Measurements from ENCODE around the gene NME5.

Gene NME5

DNA sequence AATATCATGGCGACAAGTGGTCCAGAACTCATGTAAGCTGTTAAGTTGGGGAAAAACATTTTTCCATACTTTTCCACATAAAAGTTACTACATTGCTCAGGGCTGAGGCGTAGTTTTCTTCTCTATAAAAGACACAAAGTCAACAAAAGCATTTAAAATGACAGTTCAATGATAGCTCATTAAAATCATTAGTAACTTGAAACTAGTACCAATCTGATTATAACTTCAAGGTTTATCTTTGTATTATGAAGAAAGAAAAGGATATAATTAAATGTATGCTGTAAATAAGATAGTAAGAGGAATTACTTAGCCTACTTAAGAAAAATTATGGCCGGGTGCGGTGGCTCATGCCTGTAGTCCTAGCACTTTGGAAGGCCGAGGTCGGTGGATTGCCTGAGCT is 9.9 kb downstream of the NME5 start:
- no peak for DNase-seq

DNA sequence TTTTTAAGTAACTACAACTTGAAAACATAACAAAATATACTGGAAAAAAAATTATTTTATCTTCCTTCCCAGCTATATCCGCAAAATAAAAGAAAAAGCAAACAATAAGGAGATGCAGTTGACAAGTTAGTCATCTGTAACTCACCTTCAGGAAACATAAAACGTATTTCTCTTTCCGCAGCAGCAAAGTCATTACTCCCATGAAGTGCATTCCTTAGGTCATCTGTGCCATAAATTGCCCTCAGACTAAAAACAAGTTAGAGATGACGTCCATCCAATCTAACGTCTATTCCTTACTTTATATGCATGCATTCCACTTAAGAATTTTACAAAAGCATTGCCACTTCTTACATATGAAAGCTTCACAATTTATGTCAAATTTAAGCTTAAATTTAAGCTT is 10.9 kb downstream of the NME5 start:
- no peak for DNase-seq

DNA sequence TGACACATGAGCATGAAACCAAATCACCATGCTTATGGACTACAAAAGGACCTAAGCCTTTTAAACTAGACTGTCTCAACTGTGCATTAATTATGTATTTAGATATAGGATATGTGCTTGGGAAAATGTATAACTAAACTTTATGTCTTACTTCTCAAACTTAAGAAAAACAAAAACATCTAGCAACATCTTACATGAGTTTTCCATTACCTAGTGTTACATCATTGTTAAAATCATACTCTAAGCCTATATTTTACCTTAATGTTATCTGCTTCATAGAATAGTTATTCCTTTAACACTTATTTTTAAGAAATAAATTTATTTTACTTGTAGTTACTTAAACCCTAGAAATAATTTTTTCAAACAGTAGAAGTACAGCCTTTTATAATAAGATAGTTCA is 24.0 kb downstream of the NME5 start:
- DNase-seq = no peak

DNA sequence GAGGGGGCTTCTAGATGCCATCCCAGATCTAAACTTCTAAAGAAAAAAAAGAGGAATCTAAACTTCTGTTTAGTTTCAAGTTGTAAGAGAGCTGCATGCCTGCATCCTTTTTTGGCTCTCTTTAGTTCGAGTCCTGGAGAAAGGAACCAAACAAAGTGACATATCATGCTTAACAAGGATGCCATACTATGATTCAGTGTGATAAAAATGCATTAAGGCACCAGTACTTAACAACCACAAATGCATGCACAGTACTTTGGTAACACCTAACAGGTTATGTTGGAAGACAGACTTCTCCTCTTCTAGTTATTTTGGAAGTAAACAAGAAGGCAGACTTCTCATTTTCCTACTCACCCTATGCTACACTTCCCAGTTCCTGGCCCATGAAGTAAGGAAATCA is 27.3 kb downstream of the NME5 start:
- DNase-seq = no peak

DNA sequence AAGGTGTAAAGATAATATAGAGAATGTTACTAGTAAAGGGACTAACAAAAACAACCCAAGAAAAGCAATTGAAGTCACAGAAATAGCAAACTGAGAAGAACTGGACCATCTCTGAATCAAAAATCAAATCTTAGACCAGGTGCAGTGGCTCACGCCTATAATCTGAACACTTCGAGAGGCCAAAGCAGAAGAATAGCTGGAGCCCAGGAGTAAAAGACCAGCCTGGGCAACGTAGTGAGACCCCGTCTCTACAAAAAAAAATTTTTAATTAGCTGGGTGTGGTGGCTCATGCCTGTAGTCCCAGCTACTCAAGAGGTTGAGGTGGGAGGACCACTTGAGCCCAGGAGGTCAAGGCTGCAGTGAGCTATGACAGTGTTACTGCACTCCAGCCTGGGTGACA is 28.0 kb downstream of the NME5 start:
- DNase-seq = no peak

DNA sequence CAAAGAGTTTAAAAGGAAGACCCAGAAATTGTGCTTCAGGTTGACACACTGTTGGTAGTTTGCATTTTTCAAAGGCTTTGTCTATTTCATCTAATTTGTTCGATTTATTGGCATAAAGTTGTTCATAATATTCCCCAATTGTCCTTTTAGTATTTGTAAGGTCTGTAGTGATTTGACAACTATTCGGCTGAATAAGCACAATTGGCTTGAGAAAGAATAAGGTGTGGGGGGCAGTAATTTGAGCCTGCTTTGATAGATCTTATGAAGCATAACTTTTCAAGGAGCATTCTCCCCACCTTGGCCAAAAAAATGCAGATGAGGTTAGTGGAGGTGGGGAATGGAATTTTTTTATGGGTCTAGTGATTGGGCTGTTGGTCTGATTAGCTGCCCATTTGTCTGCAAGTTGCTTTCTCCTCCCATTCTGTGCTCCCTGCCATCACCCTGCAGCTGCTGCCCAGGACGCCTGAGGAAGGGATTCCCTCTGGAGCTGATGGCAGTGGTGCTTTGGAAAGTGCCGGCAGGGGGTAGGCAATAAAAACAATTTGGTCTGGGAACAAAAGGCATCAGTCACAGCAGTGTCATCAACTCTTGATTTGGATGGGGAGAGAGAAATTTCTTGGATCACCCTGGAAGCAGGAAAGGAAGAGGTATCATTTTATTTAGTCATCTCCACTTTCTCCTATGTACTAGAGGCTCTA is 28.8 kb downstream of the NME5 start:
- DNase-seq = no peak

DNA sequence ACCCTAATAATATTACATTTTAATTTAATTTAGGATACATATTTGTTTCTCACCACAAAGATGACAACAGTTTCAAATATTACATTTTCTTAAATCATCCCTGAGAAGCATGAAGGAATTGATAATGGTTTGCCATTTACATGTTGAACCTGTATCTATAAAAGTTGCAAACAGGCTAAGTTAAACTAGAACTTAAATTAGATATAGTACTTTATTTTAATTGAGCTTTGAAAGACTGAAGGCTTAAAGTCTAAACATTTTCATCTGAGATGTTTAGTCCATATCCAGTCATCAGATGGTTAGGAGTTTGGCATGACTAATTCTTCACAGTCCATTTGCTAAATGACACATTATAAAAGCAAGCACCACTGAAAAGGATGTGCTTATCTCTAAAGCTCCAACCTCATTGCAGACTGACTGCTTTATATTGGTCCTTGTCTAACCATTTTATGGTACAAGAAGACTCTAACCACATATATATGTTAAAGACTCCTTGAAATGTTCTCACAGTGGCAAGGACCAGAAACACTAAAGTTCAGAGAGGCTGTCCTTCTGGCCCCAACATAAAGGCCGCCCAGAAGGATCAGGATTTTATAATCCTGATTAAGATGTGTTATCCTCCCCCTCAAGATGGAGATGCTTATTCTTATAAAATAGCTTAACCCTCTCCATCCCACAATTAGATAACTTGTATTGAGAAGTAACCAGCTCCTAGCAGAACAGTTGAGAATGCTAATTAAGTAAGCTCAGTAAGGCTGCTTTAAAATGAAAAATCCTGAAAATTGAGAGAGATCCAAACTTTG is 29.6 kb downstream of the NME5 start:
- DNase-seq = no peak

DNA sequence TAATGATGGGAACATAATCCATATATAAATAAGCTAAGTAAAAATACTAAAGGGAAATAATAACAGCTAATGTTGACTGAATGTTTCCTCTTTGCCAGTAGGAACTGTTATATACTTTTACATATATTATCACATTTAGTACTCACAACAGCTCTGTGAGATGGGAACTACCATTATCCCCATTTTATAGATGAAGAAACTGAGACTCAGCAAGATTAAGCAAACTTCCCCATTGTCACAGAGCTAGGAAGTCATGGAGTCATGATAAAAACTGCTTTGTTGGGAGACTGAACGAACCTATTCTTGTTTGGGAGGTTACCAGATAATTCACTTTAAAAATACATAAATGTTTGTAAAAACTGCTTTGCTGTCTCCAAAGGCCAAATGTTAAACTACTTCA is 32.0 kb downstream of the NME5 start:
- DNase-seq = no peak

DNA sequence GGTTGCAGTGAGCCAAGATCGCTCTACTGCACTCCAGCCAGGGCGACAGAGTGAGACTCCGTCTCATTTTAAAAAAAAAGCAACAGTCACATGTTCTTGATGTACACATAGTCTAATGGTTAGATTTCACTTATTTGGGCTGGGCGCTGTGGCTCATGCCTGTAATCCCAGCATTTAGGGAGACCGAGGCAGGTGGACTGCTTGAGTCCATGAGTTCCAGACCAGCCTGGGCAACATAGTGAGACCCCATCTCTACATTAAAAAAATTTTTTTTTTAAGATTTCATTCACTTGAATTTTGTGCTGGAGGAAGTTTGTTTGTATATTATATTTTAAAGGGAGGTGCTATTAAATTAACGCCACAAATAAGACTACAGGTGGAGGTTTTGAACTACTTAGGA is 33.5 kb downstream of the NME5 start:
- no peak for DNase-seq

DNA sequence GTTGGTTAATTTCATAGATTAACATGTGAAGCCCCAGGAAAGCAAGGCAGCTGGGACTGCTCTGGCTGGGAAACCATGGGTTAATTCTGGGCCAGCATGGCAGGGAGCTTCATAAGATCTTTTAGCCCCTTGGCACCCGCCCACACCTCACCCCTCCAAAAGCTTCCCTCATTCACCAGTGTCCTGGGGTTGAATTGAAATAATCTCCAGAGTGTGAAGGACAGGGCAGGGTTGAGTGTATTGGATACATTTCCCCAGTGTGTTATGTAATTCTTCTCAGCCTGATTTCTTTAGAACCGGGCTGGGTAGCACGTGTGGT is 36.0 kb downstream of the NME5 start:
- DNase-seq = no peak

DNA sequence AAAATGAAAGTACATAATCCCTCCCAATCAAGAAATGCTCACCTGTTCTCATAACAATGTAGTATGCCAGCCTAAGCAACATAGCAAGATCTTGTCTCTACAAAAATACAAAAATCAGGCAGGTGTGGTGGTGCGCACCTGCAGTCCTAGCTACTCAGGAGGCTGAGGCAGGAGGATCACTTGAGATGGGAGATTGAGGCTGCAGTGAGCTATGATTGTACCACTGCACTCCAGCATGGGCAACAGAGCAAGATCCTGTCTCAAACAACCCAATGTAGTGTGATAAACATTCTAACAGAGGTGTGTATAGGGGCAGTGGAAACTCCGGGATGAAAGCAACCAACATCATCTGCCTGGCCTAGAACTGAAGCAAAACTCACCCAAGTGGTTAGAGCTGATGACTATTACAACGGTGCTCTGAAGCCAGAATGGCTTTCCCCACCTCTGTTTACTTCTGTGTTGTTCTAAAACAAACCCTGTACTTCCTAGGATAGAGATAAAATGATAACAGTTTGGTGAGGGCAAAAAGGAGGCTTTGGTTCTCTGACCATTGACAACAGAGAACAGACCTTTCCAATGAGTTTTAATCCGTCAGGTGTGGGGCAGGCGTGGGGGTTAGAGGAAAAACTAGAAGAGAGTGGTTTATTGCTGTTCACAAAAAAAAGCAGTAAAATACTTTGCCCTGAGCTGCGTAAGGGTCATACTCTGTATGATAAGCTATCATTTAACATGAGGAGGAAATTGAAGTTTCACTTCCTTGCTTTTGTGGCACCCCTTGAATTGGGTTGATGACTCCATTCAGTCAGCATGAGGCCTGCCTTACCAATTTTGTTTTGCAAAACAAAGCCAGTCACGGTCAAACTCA is 36.5 kb downstream of the NME5 start:
- peak in 1 of 2 donors; percentile 1 for DNase-seq

DNA sequence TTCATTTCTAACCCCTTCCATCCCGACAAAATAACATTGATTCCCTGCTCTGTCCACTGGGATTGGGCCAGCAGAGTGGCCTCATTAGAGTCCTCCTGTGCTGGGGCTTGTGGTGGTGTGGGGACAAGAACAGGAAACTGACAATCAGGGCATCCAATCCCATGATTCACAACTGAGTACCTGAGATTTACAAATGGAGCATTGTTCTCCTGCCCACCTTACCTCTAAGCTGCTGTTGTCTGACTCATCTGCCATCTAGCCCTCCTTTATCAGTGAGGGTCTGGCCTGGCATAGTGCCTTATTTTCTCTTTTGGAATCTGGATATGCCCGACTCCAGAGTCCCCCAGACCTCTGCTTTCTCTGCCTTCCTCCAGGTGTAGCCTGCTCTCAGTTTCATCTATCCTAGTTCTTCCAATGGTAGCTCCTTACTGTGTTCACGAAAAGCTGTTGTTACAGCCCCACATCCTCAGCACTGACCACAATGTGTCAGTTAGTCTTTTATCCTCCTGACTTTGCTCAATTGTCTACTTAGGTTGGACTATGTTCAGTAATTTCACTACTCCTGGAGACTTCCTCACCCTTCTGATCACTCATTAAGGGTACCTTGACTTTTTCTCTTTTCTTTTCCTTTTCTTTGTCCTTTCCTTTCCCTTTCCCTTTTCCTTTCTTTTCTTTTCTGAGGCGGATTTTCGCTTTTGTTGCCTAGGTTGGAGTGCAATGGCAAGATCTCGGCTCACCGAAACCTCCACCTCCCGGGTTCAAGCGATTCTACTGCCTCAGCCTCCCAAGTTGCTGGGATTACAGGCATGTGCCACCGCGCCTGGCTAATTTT is 42.0 kb downstream of the NME5 start:
- no peak for DNase-seq

DNA sequence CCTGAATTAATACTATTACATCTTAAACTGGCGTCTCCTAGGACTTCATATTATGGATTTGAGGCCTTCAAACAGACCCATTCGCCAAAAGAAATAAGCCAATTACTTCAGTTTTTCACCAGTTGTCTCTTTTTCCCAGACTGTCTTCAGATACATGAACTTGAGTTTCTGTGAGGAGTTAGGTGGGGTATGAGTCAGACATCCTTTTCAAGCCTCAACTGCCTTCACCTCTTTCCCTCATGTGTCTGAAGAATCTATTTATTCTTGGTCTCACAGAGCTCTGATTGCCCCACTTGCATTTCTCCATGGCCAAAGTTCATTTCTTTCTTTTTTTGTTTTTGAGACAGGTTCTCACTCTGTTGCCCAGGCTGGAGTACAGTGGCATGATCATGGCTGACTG is 42.9 kb downstream of the NME5 start:
- DNase-seq = no peak

DNA sequence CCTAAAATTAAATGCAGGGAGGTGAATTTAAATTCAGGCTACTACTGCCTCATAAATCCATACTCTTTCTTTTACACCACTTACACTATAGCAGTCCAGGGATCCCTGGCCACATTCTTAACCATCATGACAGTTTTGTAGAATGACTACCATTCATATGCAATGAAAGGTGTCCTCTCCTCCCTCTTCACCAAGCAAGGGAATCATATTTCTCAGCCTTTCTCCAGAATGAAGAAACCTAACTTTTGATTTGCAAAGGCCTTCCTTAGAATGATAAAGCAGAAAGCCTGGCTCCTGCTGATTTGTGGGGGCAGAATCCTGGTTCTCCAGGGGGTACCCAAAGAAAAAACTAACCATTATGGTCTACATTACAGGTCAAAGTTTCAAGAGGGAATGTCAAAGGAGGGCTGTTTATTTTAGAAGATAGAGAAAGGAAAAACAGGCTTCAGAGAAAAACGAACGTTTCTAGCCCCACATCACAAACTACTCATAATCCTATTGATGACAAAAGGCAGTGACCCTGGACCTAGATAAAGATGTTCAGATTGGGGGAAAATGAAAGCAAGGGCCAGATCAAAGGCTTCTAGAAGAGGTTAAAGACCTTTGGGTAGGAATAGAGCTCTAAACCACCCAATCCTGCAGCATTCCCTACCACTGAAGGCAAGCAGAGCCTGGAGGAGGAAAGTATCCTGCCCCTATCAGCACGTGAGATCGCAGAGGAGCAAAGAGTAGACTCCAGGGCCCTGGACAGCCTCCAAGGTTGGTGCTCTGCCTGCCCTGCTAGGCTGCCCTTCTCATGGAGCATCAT is 43.9 kb downstream of the NME5 start:
- no peak for DNase-seq

DNA sequence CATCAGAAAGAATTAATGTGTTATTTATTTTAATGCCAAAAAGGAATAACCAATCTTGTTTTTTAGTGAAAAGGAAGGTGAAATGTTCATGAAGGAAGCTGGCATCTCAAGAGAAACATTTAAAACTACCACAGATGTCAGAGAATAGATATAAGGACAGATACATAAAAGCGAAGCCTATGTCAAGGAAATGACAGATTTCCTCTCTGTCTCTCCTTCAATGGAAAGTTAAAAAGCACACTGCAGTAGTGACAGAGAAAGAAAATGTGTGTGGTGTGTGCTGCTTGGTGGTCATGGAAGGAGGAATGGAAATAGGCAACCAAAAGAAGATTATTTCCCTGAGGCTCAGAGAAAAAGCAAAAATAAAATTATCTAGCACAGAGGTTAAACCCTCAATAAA is 46.2 kb downstream of the NME5 start:
- no peak for DNase-seq

DNA sequence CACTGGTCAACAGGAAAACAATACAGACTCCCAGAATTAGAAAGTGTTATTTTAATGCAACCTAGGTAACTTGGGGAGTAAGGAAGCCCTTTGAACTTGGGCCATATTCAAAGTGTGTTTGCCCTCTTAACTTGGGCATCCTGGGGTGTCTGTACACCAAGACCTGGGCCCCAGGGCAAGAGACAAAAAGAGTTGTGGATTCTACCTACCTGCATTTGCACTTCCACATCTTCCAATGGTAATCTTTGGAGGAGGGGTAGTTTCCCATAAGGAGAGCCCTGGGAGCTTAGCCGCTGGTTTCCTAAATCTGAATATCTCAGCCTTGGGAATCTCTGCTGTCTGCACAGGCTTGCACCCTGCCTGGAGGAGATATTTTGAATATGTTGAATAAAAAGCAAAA is 46.9 kb downstream of the NME5 start:
- DNase-seq = no peak

DNA sequence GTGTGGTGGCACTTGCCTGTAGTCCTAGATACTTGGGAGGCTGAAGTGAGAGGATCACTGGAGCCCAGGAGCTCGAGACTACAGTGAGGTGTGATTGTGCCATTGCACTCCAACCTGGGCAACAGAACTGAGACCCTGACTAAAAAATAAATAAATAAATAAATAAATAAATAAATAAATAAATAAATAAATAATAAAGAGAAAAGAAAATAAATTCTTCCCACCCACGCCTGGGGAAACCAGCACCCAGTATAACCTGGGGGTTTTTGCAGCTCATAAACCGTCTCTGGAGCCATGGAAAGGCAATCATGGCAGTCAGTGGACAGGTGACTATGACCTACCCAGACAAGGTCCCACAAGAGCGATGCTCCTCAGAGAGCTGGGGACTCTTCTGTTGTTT is 47.5 kb downstream of the NME5 start:
- no peak for DNase-seq

DNA sequence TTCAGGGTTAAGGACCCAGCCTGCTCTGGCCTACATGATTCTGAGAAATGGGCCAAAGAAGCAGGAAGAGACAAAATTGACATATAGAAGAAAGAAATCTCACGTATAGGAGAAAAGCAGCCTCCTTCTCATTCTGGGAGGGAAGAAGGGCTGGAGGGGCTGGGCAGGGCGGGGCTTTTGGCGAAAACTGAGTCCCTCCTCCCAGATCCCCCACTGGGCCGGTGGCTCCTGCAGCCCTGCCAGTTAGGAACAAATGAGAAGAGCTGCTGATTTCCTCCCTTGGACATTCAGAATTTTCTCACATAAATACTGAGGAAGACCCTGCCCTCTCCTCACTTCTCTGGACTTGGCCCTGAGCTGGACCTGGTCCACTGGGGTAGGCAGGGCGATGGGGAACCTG is 55.5 kb downstream of the NME5 start, which contains the start of gene WNT8A:
Gene WNT8A, plus strand, starts transcription at position 332 of the 400 bp plus-strand sequence. CDS start 95 bp downstream, outside the sequence.
- DNase-seq = no peak

DNA sequence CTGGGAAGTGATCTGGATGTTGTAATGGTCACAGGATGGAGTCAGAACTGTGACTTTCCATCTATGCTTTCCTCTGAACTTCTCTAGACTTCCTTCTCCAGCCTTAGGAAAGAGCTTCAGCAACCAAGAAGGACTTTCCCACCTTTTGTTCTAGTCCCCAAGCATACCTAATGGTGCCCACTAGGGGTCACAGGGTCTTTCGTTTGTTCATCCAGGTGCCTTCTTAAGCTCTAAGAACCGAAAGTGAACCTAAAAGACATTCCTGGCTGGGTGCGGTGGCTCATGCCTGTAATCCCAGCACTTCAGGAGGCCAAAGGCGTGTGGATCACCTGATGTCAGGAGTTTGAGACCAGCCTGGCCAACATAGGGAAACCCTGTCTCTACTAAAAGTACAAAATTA is 57.2 kb downstream of the NME5 start:
- DNase-seq = no peak

DNA sequence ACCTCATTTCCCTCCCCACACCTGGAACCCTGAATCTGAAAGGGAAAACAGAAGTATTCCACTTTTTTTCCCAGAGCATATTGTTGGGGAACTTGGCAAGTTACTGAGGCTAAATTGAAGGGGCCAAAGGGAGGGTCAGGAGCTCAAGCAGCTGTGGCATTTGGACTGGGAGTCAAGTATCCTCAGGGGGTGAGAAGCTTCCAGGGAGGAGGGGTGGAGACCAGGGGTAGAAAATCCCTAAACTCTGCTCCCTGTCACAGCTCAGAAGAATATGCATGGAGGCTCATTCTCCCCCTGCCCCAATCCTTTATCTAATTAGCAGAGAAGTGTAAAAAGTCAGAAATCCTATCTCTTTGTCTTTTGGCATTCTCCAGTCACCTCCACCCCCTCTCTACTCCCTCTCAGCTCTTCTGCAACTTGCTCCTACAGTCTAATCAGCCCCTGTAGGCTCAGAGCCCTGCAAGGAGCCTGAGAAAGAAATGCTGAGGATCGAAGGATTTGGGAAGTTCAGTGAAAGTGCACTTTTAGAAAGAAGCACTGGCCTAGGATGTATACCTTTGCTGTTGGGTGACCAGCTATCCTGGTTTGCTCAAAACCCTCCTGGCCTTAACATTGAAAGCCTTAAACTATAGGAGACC is 61.1 kb downstream of the NME5 start:
- no peak for DNase-seq

DNA sequence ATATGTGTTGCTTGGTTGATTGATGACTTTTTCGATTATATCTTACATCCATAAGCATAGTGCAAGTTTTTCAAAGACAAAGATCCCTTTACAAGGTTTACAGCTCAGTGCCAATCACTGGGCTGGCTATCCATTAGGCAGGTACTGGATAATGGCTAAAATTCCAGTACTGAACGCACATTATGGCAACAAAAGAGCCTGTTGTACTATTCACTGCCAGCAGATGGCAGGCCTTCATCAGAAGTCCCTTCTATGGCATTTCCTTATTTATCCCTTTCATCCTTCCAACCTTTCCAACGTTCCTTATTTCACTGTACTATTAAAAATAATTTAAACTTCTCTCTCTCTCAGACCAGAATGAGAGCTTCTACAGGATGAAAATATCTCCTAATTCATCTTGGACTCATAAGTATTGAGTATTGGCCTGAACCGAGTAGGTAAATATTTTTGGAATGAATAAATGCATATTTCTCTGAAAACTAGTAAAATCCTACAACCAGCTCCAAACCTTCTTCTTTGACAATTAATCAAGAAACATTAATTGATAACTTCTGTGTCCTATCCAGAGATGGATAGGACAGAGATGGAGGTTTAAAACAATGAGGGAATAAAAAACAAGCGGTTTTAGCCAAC is 62.0 kb downstream of the NME5 start:
- DNase-seq = peak; percentile 7 to 54

Measured in CD4-positive, alpha-beta T cell treated with Interferon alpha-2 for 1 hour (primary cell).